HG03432 (cell line): Measurements from ENCODE around the gene ZNF845.
"Not testable (repeated sequence)": the region's sequence is repeated elsewhere in the genome, so short reads cannot be mapped to it uniquely, and the experiment has no call there.

Source experiments
- ATAC-seq: cut with Tn5 transposase; IDR thresholded peaks from one replicate; pipeline ENCODE4 v1.9.1; 2021; ENCODE audit warnings: mild to moderate bottlenecking, moderate library complexity; ENCODE audit not compliant: unreplicated experiment

ZNF845 gene

DNA sequence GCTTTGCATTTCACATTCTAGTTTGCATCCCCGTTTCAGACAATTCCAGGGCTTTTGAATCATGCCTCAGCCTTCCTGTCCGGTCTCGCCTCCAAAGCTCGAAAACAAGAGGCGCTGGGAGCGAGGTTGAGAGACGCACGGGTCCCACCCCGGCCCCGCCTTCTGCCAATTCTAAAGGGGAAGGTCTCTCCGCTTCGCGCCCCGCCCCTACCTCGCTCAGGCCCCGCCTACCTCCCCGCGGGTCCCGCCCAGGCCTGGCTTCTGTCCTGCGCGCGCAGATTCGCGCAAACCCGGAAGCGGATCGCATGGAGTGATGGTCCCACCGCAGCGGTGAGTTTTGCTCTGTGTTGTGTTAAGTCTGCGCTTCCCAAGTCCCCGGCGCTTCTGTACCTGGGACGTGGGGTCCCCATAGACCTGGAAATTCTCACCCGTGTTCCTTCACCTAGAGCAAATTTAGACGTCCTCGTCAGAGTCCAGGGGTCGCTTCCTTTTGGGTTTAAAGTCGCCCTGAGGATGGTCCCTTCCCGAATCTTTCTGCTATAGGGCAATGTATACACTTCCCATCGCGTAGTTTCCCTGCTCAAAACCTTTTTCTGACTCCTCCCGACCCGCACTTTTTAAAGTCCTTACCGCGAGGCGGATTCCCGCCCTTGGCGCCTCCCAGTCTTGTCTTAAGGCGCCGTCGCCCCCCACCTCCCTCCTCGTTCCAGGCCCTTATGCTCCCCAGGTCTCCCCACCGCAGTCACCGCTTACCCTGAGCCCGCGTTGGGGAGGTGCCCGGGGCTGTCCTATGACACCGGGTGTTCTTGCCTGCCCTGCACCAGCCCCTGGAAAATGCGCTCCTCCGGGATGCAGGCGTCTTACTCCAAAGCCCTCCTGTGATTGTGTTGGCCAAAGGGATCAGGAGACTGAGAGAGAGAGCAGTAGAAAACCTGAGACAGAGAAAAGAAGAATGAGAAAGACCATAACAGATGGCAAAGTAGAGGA lies at the start of gene ZNF845:
TSS of gene ZNF845 (plus strand) at position 287 of the 987 bp plus-strand sequence. CDS start 7,559 bp downstream, outside the sequence.
- peak; percentile 97 for ATAC-seq

DNA sequence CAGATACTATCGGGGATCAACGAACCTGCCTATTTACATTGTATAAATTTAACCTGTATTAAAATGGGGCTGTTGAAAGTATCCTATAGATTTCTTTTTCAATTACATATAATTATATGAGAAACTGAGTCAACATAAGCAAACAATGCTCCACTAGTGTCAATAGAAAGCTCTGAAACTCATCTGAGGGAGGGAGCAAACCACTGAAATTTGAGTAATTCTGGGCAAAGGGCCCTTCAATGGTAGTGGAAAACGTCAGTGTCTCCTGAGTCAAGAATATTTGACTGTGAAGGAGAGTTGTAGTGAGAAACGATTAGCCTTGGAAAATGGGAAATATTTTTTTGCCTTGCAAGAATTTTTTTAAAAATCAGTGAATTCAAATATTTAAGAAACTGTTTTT lies 48.5 kb upstream of the ZNF845 start:
- ATAC-seq = no peak

DNA sequence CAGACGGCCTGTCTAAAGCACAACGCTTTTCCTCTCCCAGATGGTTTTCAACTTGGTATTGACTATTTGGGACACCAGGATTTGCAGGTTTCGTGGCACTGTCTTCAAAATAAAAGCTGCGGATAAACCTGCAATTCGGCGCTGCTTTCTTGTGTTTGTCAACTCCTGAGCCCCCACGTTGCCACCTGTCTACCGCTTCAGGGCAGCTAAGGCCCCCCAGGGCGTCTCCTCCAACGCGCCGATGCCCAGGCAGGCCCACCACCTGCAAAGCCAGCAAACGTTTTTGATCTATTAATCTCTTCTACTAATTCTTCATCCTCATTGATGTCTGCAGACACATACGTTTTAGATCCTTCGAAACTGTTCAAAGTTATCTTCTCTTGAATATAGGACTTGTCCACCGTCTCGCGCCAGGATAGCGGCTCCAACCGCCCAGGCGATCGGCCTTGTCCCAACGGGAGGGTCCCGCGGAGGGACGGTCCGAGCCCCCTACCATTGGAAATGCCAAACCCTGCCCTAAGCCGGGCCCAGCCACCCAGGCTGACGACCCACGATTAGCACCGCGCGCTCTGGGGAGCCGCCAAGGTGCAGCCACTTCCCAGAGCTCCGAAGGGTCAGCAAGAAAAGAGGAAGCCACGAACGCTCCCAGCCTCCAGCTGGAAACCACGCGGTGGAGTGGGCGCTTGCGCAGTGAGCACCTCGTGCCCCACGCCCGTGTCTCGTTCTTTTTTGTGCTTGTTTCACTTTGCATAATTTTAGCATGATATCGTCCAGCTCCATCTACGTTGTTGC lies 42.6 kb upstream of the ZNF845 start:
- ATAC-seq = no peak

DNA sequence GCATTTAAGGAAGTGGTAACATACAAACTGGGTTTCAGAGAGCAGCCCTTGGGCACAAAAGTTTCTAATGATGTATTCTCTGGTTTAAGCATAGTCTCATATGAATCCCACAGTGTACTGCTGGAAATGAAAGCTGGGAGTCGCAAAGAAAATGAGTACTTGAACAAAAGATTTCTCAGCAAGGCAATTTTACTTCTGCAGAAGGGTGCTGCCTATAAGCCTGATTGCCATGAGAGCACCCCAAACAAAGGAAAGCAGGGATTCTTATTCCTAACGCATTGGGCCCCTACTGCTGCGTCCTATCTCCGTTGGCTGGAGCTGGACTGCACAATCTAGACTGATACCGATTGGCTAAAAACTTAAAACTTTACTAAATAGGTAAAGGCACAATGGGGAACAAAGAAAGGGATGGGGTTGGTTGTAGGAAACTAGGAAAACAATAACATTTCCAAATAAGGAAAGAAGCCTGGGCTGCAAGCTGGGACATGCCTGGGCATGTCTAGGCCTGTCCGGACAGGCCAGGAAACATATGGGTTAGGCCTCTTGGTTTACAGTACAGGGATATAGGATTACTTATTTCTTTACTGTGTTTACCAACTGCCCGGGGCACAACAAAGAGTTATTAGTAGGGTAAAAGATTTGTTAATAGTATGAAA lies 38.6 kb upstream of the ZNF845 start:
- ATAC-seq = no peak

DNA sequence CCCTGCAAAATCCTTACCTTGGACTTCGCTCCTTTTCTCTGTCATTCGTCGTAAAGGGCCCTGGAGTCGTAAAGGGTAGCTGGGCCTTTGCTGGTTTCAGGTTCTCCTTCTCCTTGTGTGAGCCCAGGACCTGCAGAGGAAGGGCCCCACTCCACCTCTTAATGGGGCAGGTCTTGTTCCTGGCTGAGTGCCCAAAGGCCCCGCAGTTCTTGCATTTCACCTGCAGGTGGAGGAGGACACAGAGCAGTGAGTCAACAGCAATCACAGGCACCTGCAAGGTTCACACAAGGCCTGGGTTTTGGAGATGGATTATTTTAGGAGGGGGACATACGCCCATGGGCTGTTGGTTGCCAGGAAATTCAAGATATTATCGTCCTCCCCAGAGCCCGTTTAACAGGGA lies 32.2 kb upstream of the ZNF845 start:
- ATAC-seq = not testable (repeated sequence)

DNA sequence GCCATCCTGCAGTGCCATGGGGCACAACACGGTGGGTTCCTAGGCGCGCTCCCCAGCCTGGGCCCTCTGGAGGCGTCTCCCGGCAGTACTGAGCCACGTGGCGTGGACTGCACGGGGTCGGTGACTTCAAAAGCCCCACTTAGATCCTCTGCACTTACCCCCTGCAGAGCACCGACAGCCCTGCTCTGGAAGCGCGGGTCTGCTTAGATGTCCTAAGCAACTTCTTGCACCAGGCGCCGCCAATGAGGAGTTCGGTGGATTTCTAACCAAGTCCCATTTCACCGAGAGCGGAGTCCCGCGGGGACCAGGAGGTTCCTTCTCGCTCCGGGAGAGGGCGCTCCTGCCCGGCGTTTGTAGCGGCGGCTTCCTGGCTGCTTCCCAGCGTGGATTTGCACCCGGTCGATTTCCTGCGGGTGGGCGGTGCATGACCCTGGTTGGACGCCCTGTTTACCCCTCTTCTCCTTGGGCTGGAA lies 25.2 kb upstream of the ZNF845 start:
- ATAC-seq = no peak

DNA sequence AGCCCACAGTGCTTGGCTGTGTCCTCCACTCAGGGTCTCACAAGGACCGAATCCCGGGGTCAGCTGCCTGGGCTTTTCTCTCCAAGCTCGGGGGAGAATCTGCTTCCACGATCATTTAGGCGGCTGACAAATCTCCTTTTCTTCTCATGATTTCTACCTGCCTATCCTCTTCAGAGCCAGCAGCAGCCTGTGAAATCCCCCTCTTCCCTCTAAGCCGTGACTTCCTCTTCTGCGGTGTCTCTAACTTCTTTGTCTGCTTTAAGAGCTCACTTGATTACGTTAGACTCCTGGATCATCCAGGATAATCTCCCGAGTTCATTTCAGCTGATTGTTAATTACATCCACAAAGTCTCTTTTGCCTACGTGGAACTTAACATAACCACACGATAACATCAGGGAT lies 22.5 kb upstream of the ZNF845 start:
- no peak for ATAC-seq

DNA sequence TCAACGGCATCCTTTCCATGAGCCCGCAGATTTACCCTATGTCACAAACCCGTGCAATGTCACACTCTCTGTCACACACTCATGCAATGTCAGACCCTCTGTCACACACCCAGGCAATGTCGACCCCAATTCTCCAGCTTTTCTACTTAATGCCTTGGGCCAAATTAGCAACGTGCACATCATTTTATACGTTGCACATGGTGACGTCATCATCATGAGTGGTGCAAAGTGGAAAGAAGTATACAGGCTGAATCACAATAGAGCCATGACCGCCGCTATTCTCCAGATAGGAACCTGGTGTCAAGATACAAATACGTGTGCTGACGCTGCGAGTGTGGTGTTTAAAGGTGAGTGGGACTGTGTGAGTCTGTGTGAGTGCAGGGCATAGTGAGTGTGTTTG lies 21.7 kb upstream of the ZNF845 start:
- ATAC-seq = no peak

DNA sequence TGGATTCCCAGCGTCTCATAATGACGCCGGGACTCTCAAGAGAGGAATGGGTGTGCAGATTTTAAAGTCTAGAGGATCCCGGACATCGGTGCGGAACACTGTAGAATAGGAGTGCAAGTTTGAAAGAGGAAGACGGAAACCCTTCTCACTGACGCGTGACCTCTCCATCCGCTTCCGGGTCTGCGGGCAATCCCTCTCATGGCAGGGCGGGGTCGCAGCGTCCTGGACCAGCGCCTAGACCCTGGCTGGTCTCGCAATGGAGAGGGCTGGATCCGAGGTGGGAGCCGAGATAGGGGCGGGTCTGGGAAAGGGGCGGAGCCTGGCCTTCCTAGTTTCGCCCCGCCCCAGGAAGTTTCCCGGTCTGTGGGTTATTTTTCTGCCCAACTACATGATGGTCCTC lies 4.6 kb upstream of the ZNF845 start:
- ATAC-seq = no peak

DNA sequence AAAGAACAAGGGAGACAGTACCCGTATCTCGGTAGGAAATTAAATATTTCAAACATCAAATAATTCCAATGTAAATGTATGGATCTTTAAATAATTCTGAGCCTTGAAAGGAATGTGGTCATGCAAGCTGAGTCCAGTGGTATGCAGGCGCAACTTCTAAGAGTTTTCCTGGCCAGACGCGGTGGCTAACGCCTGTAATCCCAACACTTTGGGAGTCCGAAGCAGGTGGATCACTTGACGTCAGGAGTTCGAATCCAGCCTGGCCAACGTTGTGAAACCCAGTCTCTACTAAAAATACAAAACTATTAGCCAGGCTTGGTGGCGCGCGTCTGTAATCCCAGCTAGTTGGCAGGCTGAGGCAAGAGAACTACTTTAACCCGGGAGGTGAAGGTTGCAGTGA lies 1.1 kb upstream of the ZNF845 start:
- ATAC-seq = no peak

DNA sequence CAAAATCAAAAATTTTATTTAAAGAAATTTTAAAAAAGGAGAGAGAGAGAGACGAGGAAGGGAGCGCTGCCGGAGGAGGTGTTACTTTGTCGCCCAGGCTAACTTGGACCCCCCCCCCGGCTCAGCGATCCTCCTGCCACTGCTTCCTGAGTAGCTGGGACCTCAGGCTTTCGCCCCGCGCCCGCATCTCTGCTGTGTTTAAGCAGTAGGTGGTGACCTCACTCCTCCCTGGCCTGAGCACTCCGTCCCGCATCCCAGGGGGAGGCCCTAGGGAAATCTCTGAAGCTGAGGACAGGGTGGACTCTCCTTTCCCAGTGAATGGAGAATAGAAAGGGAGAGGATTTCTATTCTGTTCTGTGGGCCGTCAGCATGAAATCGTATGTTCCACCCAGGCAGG lies 485 bp upstream of the ZNF845 start:
- ATAC-seq = peak; percentile 3

DNA sequence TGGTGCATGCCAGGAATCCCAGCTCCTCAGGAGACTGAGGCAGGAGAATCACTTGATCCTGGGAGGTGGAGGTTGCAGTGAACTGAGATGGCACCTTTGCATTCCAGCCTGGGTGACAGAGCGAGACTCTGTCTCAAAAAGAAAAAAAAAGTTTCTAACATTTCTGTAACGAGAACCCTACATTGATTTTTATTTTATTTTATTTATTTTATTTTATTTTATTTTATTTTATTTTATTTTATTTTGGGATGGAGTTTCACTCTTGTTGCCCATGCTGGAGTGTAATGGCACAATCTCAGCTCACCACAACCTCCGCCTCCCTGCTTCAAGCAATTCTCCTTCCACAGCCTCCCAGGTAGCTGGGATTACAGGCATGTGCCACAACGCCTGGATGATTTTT lies 10.9 kb downstream of the ZNF845 start:
- not testable (repeated sequence) for ATAC-seq

DNA sequence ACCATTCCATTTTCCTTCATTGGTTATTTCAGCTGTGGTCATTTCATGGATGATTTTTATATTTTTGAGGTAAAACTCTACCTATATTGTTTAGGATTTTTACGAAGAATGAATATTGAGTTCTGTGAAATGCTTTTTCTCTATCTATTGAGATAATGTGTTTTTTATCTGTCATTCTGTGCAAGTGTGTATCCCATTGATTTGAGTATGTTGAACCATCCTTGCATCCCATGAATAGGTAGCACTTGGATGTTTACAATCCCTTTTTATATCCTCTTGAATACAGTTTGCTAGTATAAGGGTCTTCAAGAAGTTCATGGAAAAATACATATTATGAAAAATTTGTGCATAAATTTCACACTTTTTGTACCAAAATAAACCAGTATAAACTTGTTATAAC lies 22.2 kb downstream of the ZNF845 start:
- no peak for ATAC-seq

DNA sequence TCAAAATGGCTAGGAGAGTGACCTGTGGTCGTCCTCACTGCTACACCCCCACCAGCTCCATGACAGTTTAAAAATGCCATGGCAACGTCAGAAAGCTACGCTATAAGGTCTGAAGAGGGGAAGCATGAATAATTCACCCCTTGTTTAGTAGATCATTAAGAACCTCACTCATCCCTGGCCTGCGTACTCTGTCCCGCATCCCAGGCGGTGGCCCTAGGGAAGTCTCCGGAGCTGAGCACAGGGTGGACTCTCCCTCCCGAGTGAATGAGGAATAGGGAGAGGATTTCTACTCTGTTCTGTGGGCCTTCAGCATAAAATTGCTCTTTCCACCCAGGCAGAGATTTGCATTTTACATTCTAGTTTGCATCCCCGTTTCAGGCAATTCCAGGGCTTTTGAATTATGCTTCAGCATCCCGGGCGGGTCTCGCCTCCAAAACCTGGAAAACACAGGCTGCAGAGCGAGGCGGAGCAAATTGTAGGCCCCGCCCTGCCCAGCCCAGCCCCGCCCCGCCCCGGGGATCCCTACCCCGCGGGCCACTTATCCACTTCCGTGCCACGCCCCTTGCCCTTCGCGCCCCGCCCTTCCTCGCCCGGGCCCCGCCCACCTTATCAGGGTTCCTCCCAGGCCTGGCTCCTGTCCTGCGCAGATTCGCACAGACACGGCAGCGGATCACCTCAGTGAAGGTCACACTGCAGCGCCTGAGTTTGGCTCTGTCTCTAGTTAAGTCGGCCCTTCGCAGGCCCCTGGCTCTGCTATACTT lies 24.5 kb downstream of the ZNF845 start:
- no peak for ATAC-seq

DNA sequence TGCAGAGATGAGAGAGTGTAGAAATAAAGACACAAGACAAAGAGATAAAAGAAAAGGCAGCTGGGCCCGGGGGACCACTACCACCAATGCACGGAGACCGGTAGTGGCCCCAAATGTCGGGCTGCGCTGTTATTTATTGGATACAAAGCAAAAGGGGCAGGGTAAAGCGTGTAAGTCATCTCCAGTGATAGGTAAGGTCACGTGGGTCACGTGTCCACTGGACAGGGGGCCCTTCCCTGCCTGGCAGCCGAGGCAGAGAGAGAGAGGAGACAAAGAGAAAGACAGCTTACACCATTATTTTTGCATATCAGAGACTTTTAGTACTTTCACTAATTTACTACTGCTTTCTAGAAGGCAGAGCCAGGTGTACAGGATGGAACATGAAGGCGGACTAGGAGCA lies 26.5 kb downstream of the ZNF845 start:
- not testable (repeated sequence) for ATAC-seq

DNA sequence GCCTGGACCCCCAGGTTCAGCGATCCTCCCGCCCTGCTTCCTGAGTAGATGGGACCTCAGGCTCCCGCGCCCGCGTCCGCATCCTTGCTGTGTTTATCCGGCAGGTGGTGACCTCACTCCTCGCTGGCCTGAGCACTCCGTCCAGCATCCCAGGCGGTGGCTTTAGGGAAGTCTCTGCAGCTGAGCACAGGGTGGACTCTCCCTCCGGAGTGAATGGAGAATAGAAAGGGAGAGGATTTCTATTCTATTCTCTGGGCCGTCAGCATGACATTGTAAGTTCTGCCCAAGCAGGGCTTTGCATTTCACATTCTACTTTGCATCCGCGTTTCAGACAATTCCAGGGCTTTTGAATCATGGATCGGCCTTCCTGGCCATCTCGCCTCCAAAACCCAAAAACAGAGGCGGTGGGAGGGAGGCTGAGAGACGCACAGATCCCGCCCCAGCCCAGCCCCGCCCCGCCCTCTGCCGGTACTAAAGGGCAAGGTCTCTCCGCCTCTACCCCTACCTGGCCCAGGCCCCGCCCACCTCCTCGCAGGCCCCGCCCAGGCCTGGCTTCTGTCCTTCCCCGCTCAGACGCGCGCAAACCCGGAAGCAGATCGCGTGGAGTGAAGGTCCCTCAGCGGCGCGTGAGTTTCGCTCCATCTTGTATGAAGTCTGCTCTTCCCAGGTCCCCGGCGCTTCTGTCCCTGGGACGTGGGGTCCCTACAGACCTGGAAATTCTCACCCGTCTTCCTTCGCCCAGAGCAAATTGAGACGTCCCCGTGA lies 31.8 kb downstream of the ZNF845 start, which contains the start of gene ZNF525:
TSS of gene ZNF525 (plus strand) at position 572 of the 765 bp plus-strand sequence. CDS start 6,577 bp downstream, outside the sequence.
- peak; percentile 99 for ATAC-seq

DNA sequence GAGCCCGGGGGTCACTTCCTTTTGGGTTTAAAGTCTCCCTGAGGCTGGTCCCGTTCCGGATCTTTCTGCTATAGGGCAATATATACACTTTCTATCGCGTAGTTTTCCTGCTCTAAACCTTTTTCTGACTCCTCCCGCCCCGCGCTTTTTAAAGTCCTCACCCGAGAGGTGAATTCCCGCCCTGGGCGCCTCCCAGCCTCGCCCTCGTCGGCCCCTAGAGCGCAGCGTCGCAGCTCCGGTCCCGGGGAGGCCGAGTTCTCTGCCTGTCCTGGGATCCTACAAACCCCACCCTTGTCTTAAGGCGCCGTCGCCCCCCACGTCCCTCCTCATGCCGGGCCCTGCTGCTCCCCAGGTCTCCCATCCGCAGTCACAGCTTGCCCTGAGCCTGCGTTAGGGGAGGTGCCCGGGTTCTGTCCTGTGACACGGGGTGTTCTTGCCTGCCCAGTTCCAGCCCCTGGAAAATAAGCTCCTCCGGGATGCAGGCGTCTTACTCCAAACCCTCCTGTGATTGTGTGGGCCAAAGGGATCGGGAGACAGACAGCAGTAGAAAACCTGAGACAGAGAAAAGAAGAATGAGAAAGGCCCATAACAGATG lies 32.4 kb downstream of the ZNF845 start:
- peak; percentile 58 for ATAC-seq

DNA sequence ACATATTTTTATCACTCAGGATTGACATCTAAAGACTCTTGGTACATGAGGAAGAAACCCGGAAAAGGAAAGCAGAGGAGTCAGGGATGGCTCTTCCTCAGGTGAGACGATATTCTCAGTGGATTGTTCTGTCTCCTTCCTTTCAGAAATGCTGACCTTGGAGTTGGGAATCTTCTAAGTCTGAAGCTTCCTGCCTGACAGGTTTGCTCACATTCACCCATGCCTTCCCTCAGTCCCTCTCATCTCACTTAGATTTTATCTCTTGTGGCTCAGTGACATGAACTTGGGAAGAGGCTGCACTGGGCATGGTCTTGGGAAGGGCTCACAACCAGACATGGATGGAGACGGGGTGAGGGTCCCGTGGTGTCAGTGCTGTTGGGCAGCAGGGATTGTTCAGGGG lies 38.6 kb downstream of the ZNF845 start:
- ATAC-seq = no peak

DNA sequence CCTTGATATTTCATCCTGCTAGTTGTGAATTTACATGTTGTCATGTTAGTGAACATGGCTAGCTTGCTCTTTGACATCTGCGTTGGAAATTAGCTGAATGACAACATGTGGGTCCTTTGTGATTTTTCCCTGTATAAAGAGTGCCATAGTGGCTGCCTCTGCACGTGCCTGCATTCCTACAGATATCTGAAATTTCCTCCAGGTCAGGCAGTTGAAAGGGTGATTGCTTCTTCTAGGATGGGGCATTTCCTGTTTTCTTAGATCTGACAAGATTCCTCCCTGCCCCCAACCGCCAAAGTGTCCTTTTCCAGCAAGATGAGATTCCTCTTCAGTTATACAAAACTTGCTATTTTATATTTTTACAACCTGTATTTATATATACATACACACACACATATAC lies 40.7 kb downstream of the ZNF845 start:
- no peak for ATAC-seq
